Measurements from ENCODE around the gene C12orf60.

C12orf60 gene

DNA sequence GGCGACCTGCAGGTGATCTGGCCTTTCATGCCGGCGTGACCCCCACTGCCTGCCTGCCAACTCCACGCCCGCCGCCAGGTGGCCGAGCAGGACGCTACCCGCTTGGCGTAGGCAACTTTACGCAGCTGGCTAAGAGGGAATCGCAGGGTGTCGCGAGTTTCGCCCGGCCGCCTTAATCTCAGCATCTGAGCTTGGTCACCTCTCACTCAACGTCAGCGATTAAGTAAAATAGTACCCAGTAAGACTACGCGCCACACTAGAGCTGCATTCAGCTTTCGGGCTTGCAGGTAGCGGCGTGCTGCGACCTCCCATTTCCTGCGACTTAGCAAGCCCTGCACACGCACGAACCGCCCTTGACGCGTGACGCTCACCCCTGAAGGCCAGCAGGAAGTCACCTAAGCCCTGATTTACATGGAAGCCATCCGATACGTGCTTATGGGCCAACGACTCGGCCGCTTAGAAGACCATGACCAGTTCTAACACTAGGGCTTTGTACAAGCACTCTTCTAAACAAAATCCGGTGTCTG is 33.4 kb upstream of the C12orf60 start:
- no peaks in the 10 kb centered on the region for H3K27me3 ChIP-seq (ENCODE audit: control insufficient read depth in 1 of 2, insufficient read depth in 2 of 2, low read length in 2 of 2)
- peak overlapping the region; percentile 96 to 98 for H3K4me3 ChIP-seq (ENCODE audit: low read length in 2 of 2)
- peak overlapping the region; percentile 92 to 96 for H3K9ac ChIP-seq (ENCODE audit: low read length in 2 of 2)
- H3K36me3 ChIP-seq (ENCODE audit: control insufficient read depth in 2 of 2, insufficient read depth in 2 of 2, low read length in 2 of 2), result peaks cover 0 to 2% of the 10 kb centered on the region in 2 donors
- H3K4me1 ChIP-seq (ENCODE audit: control insufficient read depth, insufficient read depth, low read length), result peaks cover 11% of the 10 kb centered on the region
- H3K9me3 ChIP-seq (ENCODE audit: control insufficient read depth in 2 of 2, low read length in 2 of 2), result no peaks in the 10 kb centered on the region
- H3K27ac ChIP-seq (ENCODE audit: low read length), result peak overlapping the region; percentile 92

DNA sequence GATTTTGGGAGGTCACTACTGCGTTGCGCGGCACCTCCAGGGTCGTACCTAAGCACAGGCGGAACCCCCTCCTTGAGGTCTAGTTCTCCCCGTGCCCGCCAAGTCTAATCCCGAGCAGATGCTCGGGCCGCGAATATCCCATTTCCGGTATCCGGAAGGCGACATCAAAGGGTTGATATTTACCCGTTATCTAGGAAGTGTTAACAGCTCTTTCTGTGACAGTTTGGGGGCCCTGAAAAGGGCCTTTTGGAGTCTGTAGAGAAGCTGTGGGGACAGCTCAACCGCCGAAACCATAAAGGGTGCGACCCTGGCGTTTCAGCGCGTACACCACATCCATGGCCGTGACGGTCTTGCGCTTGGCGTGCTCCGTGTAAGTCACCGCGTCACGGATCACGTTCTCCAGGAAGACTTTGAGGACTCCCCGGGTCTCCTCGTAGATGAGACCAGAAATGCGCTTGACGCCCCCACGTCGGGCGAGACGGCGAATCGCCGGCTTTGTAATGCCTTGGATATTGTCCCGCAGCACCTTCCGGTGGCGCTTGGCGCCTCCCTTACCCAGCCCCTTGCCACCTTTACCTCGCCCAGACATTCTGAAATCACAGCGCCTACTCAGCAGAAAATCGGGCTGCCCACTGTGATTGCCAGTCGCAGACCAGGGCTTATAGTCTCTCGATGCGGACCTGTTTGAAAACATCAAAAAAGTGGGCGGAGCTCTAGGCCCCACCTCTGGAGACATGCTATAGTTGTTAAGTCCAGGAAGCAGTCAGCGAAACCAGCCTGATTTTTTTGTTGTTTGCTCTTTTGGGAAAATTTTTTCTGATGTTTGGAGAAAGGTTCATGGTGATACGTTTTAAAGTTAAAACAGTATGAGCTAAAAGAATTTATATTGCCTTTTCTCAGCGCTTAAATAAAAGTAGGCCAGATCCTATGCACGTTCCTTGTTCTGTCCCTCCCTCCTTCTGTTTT is 32.7 kb upstream of the C12orf60 start:
- Histone ChIP-seq H3K9me3 (ENCODE audit: control insufficient read depth in 2 of 2, low read length in 2 of 2) (no peaks in the 10 kb centered on the region), H3K9ac (ENCODE audit: low read length in 2 of 2) (peak overlapping the region; percentile 92 to 96), H3K36me3 (ENCODE audit: control insufficient read depth in 2 of 2, insufficient read depth in 2 of 2, low read length in 2 of 2) (no peaks in the 10 kb centered on the region), H3K27me3 (ENCODE audit: control insufficient read depth in 1 of 2, insufficient read depth in 2 of 2, low read length in 2 of 2) (no peaks in the 10 kb centered on the region), H3K27ac (ENCODE audit: low read length) (peak overlapping the region; percentile 92), H3K4me1 (ENCODE audit: control insufficient read depth, insufficient read depth, low read length) (peaks cover 11% of the 10 kb centered on the region), H3K4me3 (ENCODE audit: low read length in 2 of 2) (peak overlapping the region; percentile 96 to 98)

DNA sequence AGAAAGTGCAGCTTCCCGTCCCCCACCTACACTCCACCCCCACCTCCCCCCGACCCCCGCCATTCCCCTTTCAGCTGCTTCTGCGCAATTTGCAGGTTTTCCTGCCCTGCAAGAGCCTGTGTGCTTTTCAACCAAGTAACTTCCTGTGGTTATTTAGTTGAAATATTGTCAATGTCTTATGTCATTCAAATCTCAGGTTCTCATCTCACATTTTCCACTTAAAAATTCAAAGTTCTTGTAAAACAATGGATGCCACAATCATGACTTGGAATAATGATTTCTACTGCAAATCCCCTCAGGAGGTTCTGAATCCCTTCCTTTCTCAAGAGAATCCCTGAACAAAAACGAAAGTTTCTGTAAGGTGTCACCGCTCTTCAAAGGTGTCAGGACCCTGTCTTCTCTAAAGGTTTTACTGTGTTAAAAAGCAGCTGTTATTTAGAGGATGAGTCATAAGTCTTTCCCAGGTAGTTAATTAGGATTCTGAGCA is 31.8 kb upstream of the C12orf60 start:
- H3K9me3 ChIP-seq (ENCODE audit: control insufficient read depth in 2 of 2, low read length in 2 of 2), result no peaks in the 10 kb centered on the region
- no peak overlapping the region for H3K9ac ChIP-seq (ENCODE audit: low read length in 2 of 2)
- H3K36me3 ChIP-seq (ENCODE audit: control insufficient read depth in 2 of 2, insufficient read depth in 2 of 2, low read length in 2 of 2), result no peaks in the 10 kb centered on the region
- H3K4me3 ChIP-seq (ENCODE audit: low read length in 2 of 2), result peak overlapping the region in 1 of 2 donors; percentile 98
- H3K27ac ChIP-seq (ENCODE audit: low read length), result no peak overlapping the region
- no peaks in the 10 kb centered on the region for H3K27me3 ChIP-seq (ENCODE audit: control insufficient read depth in 1 of 2, insufficient read depth in 2 of 2, low read length in 2 of 2)
- peaks cover 11% of the 10 kb centered on the region for H3K4me1 ChIP-seq (ENCODE audit: control insufficient read depth, insufficient read depth, low read length)

DNA sequence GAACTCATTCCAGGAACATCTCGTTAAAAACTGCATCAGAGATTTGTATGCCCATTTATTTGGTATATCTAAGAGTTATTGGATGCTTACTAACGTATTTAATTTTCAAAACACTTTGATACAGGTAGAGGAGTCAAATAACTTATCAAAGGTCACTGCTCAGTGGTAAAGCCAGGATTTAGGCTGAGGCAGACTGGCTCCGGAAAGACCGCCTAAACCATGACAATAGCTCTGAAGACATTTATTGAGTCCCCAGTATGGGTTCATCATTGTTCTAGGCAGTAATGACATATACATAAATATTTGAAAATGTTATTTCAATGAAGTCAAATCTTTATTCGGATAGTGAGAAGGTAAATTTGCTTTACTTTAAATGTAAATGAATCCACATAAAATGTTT is 30.5 kb upstream of the C12orf60 start:
- H3K9me3 ChIP-seq (ENCODE audit: control insufficient read depth in 2 of 2, low read length in 2 of 2), result no peaks in the 10 kb centered on the region
- no peaks in the 10 kb centered on the region for H3K36me3 ChIP-seq (ENCODE audit: control insufficient read depth in 2 of 2, insufficient read depth in 2 of 2, low read length in 2 of 2)
- H3K27me3 ChIP-seq (ENCODE audit: control insufficient read depth in 1 of 2, insufficient read depth in 2 of 2, low read length in 2 of 2), result no peaks in the 10 kb centered on the region
- no peak overlapping the region for H3K4me3 ChIP-seq (ENCODE audit: low read length in 2 of 2)
- H3K4me1 ChIP-seq (ENCODE audit: control insufficient read depth, insufficient read depth, low read length), result peaks cover 11% of the 10 kb centered on the region
- H3K27ac ChIP-seq (ENCODE audit: low read length), result no peak overlapping the region
- no peak overlapping the region for H3K9ac ChIP-seq (ENCODE audit: low read length in 2 of 2)

DNA sequence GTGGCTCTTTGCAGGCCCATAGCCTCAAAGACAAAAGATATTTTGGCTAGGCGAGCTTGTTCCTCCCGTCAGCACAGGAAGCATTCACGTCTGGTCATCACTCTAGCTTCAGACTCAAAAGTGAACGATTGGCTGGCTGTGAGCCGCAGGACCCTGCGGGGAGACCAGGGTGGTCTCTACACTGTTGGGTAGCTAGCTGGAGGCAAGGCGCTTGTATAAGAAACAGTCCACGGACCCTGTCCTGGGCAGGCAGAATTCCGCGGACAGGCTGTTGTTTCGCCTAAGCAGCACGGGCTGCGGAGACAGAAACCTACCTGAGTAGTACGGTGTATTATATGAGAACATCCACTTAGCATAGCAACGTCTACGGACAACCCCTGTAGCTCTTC is 29.8 kb upstream of the C12orf60 start:
- H3K36me3 ChIP-seq (ENCODE audit: control insufficient read depth in 2 of 2, insufficient read depth in 2 of 2, low read length in 2 of 2), result no peaks in the 10 kb centered on the region
- peak overlapping the region; percentile 75 to 93 for H3K4me3 ChIP-seq (ENCODE audit: low read length in 2 of 2)
- peaks cover 11% of the 10 kb centered on the region for H3K4me1 ChIP-seq (ENCODE audit: control insufficient read depth, insufficient read depth, low read length)
- H3K27me3 ChIP-seq (ENCODE audit: control insufficient read depth in 1 of 2, insufficient read depth in 2 of 2, low read length in 2 of 2), result no peaks in the 10 kb centered on the region
- H3K9me3 ChIP-seq (ENCODE audit: control insufficient read depth in 2 of 2, low read length in 2 of 2), result no peaks in the 10 kb centered on the region
- peak overlapping the region; percentile 91 for H3K27ac ChIP-seq (ENCODE audit: low read length)
- H3K9ac ChIP-seq (ENCODE audit: low read length in 2 of 2), result peak overlapping the region; percentile 39 to 69

DNA sequence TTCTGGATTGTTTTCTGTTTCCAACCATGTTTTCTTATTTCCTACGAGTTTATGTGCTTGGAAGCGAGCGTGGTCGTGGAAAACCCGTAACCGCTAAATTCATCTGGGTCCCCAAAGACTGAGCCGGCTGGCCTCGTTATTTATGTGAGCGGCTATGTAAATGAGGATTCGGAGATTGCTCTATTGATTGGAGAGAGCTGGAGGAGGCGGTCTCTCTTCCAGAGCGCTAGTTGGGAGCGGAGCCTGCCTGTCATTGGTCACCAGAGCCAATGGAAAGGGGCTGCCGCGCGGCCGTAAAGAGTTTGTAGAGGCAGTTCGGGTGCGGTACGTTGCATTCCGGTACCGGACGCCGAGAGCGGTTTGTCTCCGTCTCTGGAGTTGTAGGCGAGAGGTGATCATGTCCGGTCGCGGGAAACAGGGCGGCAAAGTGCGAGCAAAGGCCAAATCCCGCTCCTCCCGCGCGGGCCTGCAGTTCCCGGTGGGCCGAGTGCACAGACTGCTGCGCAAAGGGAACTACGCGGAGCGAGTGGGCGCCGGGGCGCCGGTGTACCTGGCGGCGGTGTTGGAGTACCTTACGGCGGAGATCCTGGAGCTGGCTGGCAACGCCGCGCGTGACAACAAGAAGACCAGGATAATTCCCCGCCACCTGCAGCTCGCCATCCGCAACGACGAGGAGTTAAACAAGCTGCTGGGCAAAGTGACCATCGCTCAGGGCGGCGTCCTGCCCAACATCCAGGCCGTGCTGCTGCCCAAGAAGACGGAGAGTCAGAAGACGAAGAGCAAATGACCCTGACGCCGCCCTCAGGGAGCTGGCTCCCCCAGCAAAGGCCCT is 29.2 kb upstream of the C12orf60 start:
- Histone ChIP-seq H3K27me3 (ENCODE audit: control insufficient read depth in 1 of 2, insufficient read depth in 2 of 2, low read length in 2 of 2) (no peaks in the 10 kb centered on the region), H3K4me1 (ENCODE audit: control insufficient read depth, insufficient read depth, low read length) (peaks cover 6% of the 10 kb centered on the region), H3K27ac (ENCODE audit: low read length) (peak overlapping the region; percentile 91), H3K9ac (ENCODE audit: low read length in 2 of 2) (peak overlapping the region; percentile 88 to 89), H3K4me3 (ENCODE audit: low read length in 2 of 2) (peak overlapping the region; percentile 75 to 93), H3K36me3 (ENCODE audit: control insufficient read depth in 2 of 2, insufficient read depth in 2 of 2, low read length in 2 of 2) (no peaks in the 10 kb centered on the region), H3K9me3 (ENCODE audit: control insufficient read depth in 2 of 2, low read length in 2 of 2) (no peaks in the 10 kb centered on the region)

DNA sequence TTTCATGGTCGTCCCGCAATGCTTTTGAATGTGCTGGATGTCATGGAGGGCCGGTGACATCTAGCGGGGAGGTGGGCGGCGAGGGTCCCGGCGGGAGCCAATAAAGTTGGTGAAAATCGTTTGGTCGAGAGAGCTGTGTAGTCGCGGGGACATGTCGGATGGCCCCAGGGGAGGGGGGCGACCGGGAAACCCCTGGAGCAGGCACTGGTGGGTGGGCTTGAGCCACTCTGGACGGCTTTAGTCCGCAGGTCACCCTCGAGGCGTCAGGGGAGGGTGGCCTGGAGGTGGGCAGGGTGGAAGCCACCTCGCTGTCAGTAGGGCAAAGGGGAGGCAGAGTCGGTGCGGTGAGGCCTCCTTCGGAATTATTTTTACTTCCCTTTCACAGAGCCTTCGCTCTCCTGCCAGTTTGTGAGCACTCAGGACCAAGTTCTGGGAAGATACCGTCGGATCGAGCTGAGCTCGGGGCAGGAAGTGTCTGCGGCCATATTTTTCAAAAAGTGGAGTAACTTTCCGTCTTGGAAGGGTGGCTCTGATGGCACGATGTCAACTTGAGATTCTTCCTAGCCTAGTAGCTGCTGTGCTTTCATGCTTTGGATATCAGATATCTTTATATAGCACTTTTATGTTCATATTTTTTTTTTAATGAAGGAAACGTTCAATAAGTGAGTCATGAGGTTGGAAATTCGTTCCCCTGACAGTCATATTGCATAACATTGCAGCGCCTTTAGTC is 28.4 kb upstream of the C12orf60 start:
- Histone ChIP-seq H3K4me3 (ENCODE audit: low read length in 2 of 2) (peak overlapping the region; percentile 75 to 93), H3K9ac (ENCODE audit: low read length in 2 of 2) (peak overlapping the region; percentile 88 to 89), H3K27ac (ENCODE audit: low read length) (peak overlapping the region; percentile 91), H3K36me3 (ENCODE audit: control insufficient read depth in 2 of 2, insufficient read depth in 2 of 2, low read length in 2 of 2) (no peaks in the 10 kb centered on the region), H3K9me3 (ENCODE audit: control insufficient read depth in 2 of 2, low read length in 2 of 2) (no peaks in the 10 kb centered on the region), H3K4me1 (ENCODE audit: control insufficient read depth, insufficient read depth, low read length) (no peaks in the 10 kb centered on the region), H3K27me3 (ENCODE audit: control insufficient read depth in 1 of 2, insufficient read depth in 2 of 2, low read length in 2 of 2) (no peaks in the 10 kb centered on the region)

DNA sequence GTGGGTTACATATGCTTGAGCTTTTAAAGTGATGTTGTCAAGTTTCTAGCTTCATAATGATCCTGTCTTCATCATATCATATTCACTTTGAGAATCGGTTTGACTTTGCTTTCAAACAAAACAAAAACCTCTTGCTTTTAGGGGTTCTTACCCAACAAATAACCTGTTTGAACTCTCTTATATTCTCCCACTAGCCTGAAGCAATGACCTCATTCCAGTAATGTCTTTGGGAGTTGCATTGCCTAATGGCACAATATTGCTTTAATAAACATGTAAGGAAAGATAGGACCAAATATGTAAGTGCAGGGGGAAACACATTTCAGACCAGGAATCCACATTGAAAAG is 27.9 kb upstream of the C12orf60 start:
- Histone ChIP-seq H3K4me1 (ENCODE audit: control insufficient read depth, insufficient read depth, low read length) (no peaks in the 10 kb centered on the region), H3K9ac (ENCODE audit: low read length in 2 of 2) (peak overlapping the region in 1 of 2 donors; percentile 88), H3K9me3 (ENCODE audit: control insufficient read depth in 2 of 2, low read length in 2 of 2) (no peaks in the 10 kb centered on the region), H3K27ac (ENCODE audit: low read length) (peak overlapping the region; percentile 91), H3K27me3 (ENCODE audit: control insufficient read depth in 1 of 2, insufficient read depth in 2 of 2, low read length in 2 of 2) (no peaks in the 10 kb centered on the region), H3K36me3 (ENCODE audit: control insufficient read depth in 2 of 2, insufficient read depth in 2 of 2, low read length in 2 of 2) (no peaks in the 10 kb centered on the region), H3K4me3 (ENCODE audit: low read length in 2 of 2) (peak overlapping the region; percentile 75 to 93)

DNA sequence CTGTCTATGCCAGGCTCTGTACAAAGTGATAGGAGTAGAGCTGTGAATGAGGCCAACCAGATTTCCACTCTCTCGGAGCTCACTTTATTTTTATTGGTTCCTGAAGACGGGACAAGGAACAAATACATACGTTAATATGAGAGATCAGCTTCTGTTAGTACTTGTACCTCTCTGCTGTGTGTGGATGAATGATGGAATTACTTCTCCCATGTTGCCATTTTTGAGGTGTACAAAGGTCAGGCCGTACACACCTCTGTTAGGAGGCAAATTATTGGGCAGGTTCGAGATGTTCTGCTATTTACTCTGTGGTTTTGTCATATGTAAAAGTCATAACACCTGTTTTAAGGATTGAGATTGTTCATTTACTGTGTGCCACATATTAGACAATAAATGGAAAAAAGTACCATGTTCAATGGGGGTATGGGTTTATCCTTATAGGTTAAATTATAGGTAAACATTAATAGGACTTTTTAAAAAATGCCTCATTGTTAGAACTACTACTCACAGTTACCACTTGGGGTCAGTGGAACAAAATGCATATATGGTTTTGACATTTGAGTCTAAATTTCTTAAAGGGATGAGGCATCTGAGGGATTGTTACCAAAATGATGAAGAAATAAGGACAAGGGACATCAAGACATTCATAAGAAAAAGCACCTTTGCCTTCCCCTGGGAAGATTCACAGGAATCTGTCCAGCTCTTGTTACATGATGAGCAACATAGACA is 27.1 kb upstream of the C12orf60 start:
- H3K27ac ChIP-seq (ENCODE audit: low read length), result no peak overlapping the region
- H3K4me3 ChIP-seq (ENCODE audit: low read length in 2 of 2), result no peak overlapping the region
- H3K9ac ChIP-seq (ENCODE audit: low read length in 2 of 2), result no peak overlapping the region

More for the DNA sequence above, 27.1 kb upstream of the C12orf60 start:
- Histone ChIP-seq H3K4me1 (ENCODE audit: control insufficient read depth, insufficient read depth, low read length) (no peaks in the 10 kb centered on the region), H3K36me3 (ENCODE audit: control insufficient read depth in 2 of 2, insufficient read depth in 2 of 2, low read length in 2 of 2) (no peaks in the 10 kb centered on the region), H3K27me3 (ENCODE audit: control insufficient read depth in 1 of 2, insufficient read depth in 2 of 2, low read length in 2 of 2) (no peaks in the 10 kb centered on the region), H3K9me3 (ENCODE audit: control insufficient read depth in 2 of 2, low read length in 2 of 2) (no peaks in the 10 kb centered on the region)
